Activated T-cell treated with anti-CD3 and anti-CD28 coated beads, Interleukin-2, amount 50 U/mL, for 24 hours (primary cell): ENCODE results near the gene PTCD2.

Source experiments
- DNase-seq: peaks from one replicate; pipeline ENCODE4 v3.0.0-alpha.2; 2020
- H3K27ac Mint-ChIP-seq: 2 replicates; pipeline ENCODE4 v1.8.0; 2020; ENCODE audit warnings: mild to moderate bottlenecking, mixed read lengths
- H3K27me3 Mint-ChIP-seq: 2 replicates; pipeline ENCODE4 v1.8.0; 2020; ENCODE audit warnings: mixed read lengths
- H3K36me3 Mint-ChIP-seq: 2 replicates; pipeline ENCODE4 v1.8.0; 2020; ENCODE audit warnings: low read depth, mixed read lengths
- H3K4me1 Mint-ChIP-seq: 2 replicates; pipeline ENCODE4 v1.8.0; 2020; ENCODE audit warnings: low read depth, mixed read lengths
- H3K4me3 Mint-ChIP-seq: 2 replicates; pipeline ENCODE4 v1.8.0; 2020; ENCODE audit warnings: mild to moderate bottlenecking, moderate library complexity, mixed read lengths
- H3K9me3 Mint-ChIP-seq: 2 replicates; pipeline ENCODE4 v1.8.0; 2020; ENCODE audit warnings: mixed read lengths

Gene PTCD2

GRCh38 chr5:72372331-72372730 is 52.2 kb downstream of the PTCD2 start:
- Mint-ChIP-seq H3K27ac (no peak overlapping the region), H3K4me1 (no peaks in the 10 kb centered on the region), H3K27me3 (peaks cover 14% of the 10 kb centered on the region), H3K4me3 (no peak overlapping the region), H3K36me3 (peaks cover 14% of the 10 kb centered on the region), H3K9me3 (no peaks in the 10 kb centered on the region)
- no peak for DNase-seq

- no peaks in the 10 kb centered on the region for H3K9me3 Mint-ChIP-seq
- no peak overlapping the region for H3K4me3 Mint-ChIP-seq
- peaks cover 14% of the 10 kb centered on the region for H3K36me3 Mint-ChIP-seq
- peaks cover 14% of the 10 kb centered on the region for H3K27me3 Mint-ChIP-seq
- H3K4me1 Mint-ChIP-seq, result no peaks in the 10 kb centered on the region
- no peak for DNase-seq
- no peak overlapping the region for H3K27ac Mint-ChIP-seq
Observed at GRCh38 chr5:72372923-72373322, 52.8 kb downstream of the PTCD2 start.

- H3K36me3 Mint-ChIP-seq, result peaks cover 5% of the 10 kb centered on the region
- no peak overlapping the region for H3K4me3 Mint-ChIP-seq
- no peak for DNase-seq
- H3K27ac Mint-ChIP-seq, result no peak overlapping the region
- H3K4me1 Mint-ChIP-seq, result no peaks in the 10 kb centered on the region
- peaks cover 21% of the 10 kb centered on the region for H3K27me3 Mint-ChIP-seq
- no peaks in the 10 kb centered on the region for H3K9me3 Mint-ChIP-seq
Observed at GRCh38 chr5:72374844-72375243, 54.7 kb downstream of the PTCD2 start.

- peaks cover 21% of the 10 kb centered on the region for H3K27me3 Mint-ChIP-seq
- no peak for DNase-seq
- H3K27ac Mint-ChIP-seq, result no peak overlapping the region
- H3K9me3 Mint-ChIP-seq, result no peaks in the 10 kb centered on the region
- no peak overlapping the region for H3K4me3 Mint-ChIP-seq
- H3K36me3 Mint-ChIP-seq, result no peaks in the 10 kb centered on the region
- H3K4me1 Mint-ChIP-seq, result no peaks in the 10 kb centered on the region
Observed at GRCh38 chr5:72376381-72376780, 56.2 kb downstream of the PTCD2 start.

GRCh38 chr5:72377910-72378638 is 57.9 kb downstream of the PTCD2 start:
- Mint-ChIP-seq H3K4me3 (no peak overlapping the region), H3K4me1 (no peaks in the 10 kb centered on the region), H3K36me3 (no peaks in the 10 kb centered on the region), H3K27me3 (peaks cover 21% of the 10 kb centered on the region), H3K27ac (no peak overlapping the region), H3K9me3 (no peaks in the 10 kb centered on the region)
- DNase-seq, result no peak

- Mint-ChIP-seq H3K4me3 (no peak overlapping the region), H3K36me3 (no peaks in the 10 kb centered on the region), H3K27me3 (peaks cover 21% of the 10 kb centered on the region), H3K27ac (no peak overlapping the region), H3K4me1 (no peaks in the 10 kb centered on the region), H3K9me3 (no peaks in the 10 kb centered on the region)
- DNase-seq, result no peak
Observed at GRCh38 chr5:72378639-72379289, 58.6 kb downstream of the PTCD2 start.

GRCh38 chr5:72379936-72380335 is 59.8 kb downstream of the PTCD2 start:
- H3K4me3 Mint-ChIP-seq, result no peak overlapping the region
- DNase-seq, result no peak
- H3K27me3 Mint-ChIP-seq, result peaks cover 21% of the 10 kb centered on the region

GRCh38 chr5:72380492-72381274 is 60.5 kb downstream of the PTCD2 start:
- DNase-seq, result no peak
- peaks cover 18% of the 10 kb centered on the region for H3K27me3 Mint-ChIP-seq

More at GRCh38 chr5:72379936-72380335, 59.8 kb downstream of the PTCD2 start:
- Mint-ChIP-seq H3K36me3 (no peaks in the 10 kb centered on the region), H3K4me1 (no peaks in the 10 kb centered on the region), H3K27ac (no peak overlapping the region), H3K9me3 (no peaks in the 10 kb centered on the region)

GRCh38 chr5:72383280-72383679 is 63.1 kb downstream of the PTCD2 start:
- Mint-ChIP-seq H3K27ac (no peak overlapping the region), H3K4me1 (no peaks in the 10 kb centered on the region), H3K27me3 (peaks cover 4% of the 10 kb centered on the region), H3K36me3 (no peaks in the 10 kb centered on the region), H3K4me3 (no peak overlapping the region), H3K9me3 (no peaks in the 10 kb centered on the region)
- DNase-seq, result no peak

More at GRCh38 chr5:72380492-72381274, 60.5 kb downstream of the PTCD2 start:
- Mint-ChIP-seq H3K4me3 (no peak overlapping the region), H3K9me3 (no peaks in the 10 kb centered on the region), H3K4me1 (no peaks in the 10 kb centered on the region), H3K27ac (no peak overlapping the region), H3K36me3 (no peaks in the 10 kb centered on the region)

- Mint-ChIP-seq H3K36me3 (no peaks in the 10 kb centered on the region), H3K27ac (no peak overlapping the region), H3K4me1 (no peaks in the 10 kb centered on the region), H3K4me3 (no peak overlapping the region), H3K27me3 (no peaks in the 10 kb centered on the region), H3K9me3 (no peaks in the 10 kb centered on the region)
- DNase-seq, result no peak
Observed at GRCh38 chr5:72383726-72384125, 63.6 kb downstream of the PTCD2 start.

- H3K4me1 Mint-ChIP-seq, result no peaks in the 10 kb centered on the region
- H3K27ac Mint-ChIP-seq, result no peak overlapping the region
- H3K9me3 Mint-ChIP-seq, result no peaks in the 10 kb centered on the region
- no peak for DNase-seq
- no peaks in the 10 kb centered on the region for H3K36me3 Mint-ChIP-seq
- peaks cover 4% of the 10 kb centered on the region for H3K27me3 Mint-ChIP-seq
- H3K4me3 Mint-ChIP-seq, result no peak overlapping the region
Observed at GRCh38 chr5:72386639-72387038, 66.5 kb downstream of the PTCD2 start.

- Mint-ChIP-seq H3K27ac (no peak overlapping the region), H3K9me3 (no peaks in the 10 kb centered on the region), H3K4me1 (no peaks in the 10 kb centered on the region), H3K4me3 (no peak overlapping the region), H3K36me3 (no peaks in the 10 kb centered on the region), H3K27me3 (peaks cover 4% of the 10 kb centered on the region)
- no peak for DNase-seq
Observed at GRCh38 chr5:72387985-72388384, 67.8 kb downstream of the PTCD2 start.

GRCh38 chr5:72388646-72389045 is 68.5 kb downstream of the PTCD2 start:
- Mint-ChIP-seq H3K4me1 (no peaks in the 10 kb centered on the region), H3K27ac (no peak overlapping the region), H3K27me3 (peaks cover 4% of the 10 kb centered on the region), H3K9me3 (no peaks in the 10 kb centered on the region), H3K4me3 (no peak overlapping the region), H3K36me3 (no peaks in the 10 kb centered on the region)
- DNase-seq, result no peak

GRCh38 chr5:72390836-72391235 is 70.7 kb downstream of the PTCD2 start:
- Mint-ChIP-seq H3K27me3 (peaks cover 14% of the 10 kb centered on the region), H3K4me3 (no peak overlapping the region), H3K4me1 (no peaks in the 10 kb centered on the region), H3K27ac (no peak overlapping the region), H3K36me3 (no peaks in the 10 kb centered on the region), H3K9me3 (no peaks in the 10 kb centered on the region)
- no peak for DNase-seq

- Mint-ChIP-seq H3K9me3 (no peaks in the 10 kb centered on the region), H3K36me3 (no peaks in the 10 kb centered on the region), H3K27me3 (peaks cover 19% of the 10 kb centered on the region), H3K27ac (no peak overlapping the region), H3K4me3 (no peak overlapping the region), H3K4me1 (no peaks in the 10 kb centered on the region)
- DNase-seq, result no peak
Observed at GRCh38 chr5:72392326-72392733, 72.2 kb downstream of the PTCD2 start.
